T1000 (cell line): ENCODE measurements around the gene TCN1.

ENCODE experiments used
- DNase-seq: peaks from one replicate; lab custom pipeline; 2025; ENCODE audit warnings: mixed read lengths; lab: John Stamatoyannopoulos, UW

TCN1 gene

DNA sequence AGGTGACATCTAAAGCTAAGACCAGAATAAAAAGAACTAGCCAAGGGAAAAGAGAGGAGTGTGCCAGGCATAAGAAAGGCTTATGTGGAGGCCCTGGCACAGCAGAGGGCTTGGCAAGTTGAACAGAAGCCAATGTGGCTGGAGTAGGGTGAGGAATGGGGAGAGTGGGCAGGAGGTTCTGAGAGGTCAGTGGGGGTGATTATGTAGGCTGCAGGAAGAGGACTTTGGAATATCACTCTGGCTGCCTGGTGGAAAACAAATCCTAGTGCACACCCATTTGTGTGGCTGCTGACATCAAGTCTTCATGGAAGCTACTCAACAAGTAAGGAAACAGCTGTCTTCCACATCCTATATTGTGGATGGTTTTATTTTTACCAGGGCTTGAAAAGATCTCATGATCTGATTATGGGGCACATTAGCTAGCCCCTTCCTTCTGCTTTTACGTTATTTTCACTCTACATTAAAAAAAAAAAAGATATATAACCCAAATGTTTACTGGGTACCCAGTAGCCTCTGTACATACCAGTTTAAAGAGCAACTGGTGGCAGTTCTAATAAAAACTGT is 59.2 kb downstream of the TCN1 start:
- no peak for DNase-seq

DNA sequence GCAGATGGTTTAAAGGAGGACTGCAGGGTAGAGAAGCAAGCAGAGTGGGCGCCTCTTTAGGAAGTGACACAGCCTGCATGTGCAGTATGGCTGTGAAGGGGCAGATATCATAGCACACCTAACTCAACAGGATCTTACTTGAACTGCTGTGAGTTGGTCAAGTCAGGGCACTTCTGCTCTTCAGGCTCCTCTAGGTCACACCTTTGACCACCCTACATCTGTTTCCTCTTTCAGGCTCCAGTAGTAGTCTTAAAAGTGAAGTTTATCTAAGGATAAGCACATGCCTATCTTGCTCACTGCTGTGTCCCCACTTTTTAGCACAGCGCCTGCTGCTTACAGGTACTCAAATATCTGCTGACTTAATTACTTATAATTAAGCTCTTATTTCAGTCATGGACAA is 62.2 kb downstream of the TCN1 start:
- no peak for DNase-seq
